Measurements from ENCODE around the gene RPS6KA2.
A peak's percentile ranks its signal among the peaks of the same experiment; 100 is the strongest.

RPS6KA2 gene

DNA sequence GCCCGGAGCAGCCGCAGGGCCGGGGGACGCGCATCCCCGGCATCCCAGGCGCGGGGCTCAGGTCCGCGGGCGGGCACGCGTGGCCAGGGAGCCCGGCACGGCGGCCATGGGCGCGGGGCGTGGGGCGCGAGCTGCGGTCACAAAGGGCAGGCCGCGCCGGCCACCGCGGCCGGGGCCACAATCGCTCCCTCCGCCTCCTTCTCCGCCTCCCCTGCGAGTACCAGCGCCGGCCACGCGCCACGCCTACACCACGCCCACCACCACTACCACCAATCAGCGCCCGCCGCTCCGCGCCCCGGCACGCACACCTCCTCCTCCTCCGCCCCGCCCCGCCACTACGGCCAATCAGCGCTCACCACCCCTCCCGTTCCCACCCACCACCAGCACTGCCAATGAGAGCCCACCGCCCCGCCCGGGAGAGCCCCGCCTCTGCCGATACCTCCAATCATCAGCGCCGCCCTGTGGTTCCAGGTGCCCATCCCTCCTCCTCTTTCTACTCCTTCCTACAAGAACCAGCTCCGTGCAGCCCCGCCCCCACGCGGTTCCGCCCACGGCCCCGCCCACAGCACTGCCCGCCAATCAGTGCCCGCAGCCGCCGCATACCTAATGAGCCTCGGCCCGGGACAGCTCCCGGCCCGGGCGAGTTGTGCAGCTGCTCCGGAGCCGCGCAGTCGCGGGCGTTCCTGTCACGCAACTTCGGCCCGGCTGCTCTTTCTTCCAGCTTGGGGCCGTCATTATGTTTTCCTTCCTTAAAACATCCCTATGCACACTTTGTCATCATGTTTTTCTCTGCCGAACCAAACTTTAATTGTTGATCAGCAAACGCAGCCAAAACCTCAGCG is at the start of gene RPS6KA2:
Gene RPS6KA2, minus strand, starts transcription at position 219 of the 842 bp plus-strand sequence. CDS start 232 bp downstream, outside the sequence.
- no peaks in the 10 kb centered on the region for H3K36me3 ChIP-seq (ENCODE audit: control insufficient read depth in 1 of 2, insufficient read depth in 2 of 2, low read length in 2 of 2)
- peak within 1 kb of the TSS; percentile 57 to 69 for H3K9ac ChIP-seq (ENCODE audit: low read depth in 1 of 2, low read length in 2 of 2)
- H3K27me3 ChIP-seq (ENCODE audit: control insufficient read depth in 1 of 2, insufficient read depth in 2 of 2, low read length in 2 of 2), result peaks cover 2 to 9% of the 10 kb centered on the region in 2 donors
- no peaks in the 10 kb centered on the region for H3K9me3 ChIP-seq (ENCODE audit: control insufficient read depth in 1 of 2, low read length in 2 of 2)
- peak within 1 kb of the TSS; percentile 81 for H3K27ac ChIP-seq (ENCODE audit: low read depth, low read length)
- peak within 1 kb of the TSS; percentile 76 to 78 for H3K4me3 ChIP-seq (ENCODE audit: low read depth in 1 of 2, low read length in 2 of 2)
- peaks cover 15 to 20% of the 10 kb centered on the region in 2 donors for H3K4me1 ChIP-seq (ENCODE audit: control insufficient read depth in 1 of 2, insufficient read depth in 2 of 2, low read length in 2 of 2)

DNA sequence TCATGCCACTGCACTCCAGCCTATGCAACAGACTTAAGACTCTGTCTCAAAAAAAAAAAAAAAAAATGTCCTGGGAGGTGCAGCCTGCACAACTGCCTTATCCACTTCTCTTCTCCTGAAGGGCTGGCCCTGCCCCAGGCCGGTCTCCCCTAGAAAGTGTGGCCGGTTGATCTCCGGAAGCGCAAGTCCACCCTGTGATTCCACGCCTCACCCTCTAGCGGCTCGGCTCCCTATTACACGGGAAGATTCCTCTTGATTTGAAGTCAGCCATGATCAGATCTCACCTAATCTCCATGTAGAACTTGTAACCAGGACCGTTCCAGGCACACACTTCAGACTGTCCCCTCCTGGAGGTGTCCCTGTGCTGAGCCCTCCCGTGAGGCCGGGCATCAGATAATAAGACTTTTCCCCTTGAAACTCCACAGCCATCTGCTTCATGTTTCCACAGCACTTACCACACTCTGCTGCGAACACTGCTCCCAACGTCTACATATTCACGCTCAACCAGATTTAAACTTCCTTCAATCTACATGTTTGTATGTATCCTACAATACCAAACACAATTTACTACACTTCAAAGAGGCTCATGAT is 49.3 kb upstream of the RPS6KA2 start:
- H3K27me3 ChIP-seq (ENCODE audit: control insufficient read depth in 1 of 2, insufficient read depth in 2 of 2, low read length in 2 of 2), result peaks cover 3 to 7% of the 10 kb centered on the region in 2 donors
- H3K9me3 ChIP-seq (ENCODE audit: control insufficient read depth in 1 of 2, low read length in 2 of 2), result no peaks in the 10 kb centered on the region
- no peaks in the 10 kb centered on the region for H3K36me3 ChIP-seq (ENCODE audit: control insufficient read depth in 1 of 2, insufficient read depth in 2 of 2, low read length in 2 of 2)
- H3K4me1 ChIP-seq (ENCODE audit: control insufficient read depth in 1 of 2, insufficient read depth in 2 of 2, low read length in 2 of 2), result peaks cover 4 to 6% of the 10 kb centered on the region in 2 donors
- no peak overlapping the region for H3K27ac ChIP-seq (ENCODE audit: low read depth, low read length)
- H3K9ac ChIP-seq (ENCODE audit: low read depth in 1 of 2, low read length in 2 of 2), result no peak overlapping the region
- no peak overlapping the region for H3K4me3 ChIP-seq (ENCODE audit: low read depth in 1 of 2, low read length in 2 of 2)

DNA sequence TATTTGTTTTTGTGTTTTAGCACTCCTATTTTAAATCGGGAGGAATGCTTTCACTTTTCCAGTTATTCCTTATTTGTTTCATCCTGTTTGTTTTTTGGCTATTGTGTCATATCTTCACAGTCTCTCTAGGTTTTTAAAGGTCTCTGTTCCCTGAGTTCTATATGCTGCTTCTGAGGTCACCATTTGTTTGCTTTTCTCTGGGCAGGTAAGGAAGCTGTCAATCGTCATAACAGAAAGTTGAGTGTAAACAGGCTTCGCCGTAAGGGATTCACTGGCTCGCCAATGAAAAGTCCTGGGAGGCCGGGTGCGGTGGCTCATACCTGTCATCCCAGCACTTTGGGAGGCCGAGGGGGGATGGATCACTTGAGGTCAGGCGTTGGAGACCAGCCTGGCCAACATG is 48.7 kb upstream of the RPS6KA2 start:
- no peak overlapping the region for H3K27ac ChIP-seq (ENCODE audit: low read depth, low read length)

DNA sequence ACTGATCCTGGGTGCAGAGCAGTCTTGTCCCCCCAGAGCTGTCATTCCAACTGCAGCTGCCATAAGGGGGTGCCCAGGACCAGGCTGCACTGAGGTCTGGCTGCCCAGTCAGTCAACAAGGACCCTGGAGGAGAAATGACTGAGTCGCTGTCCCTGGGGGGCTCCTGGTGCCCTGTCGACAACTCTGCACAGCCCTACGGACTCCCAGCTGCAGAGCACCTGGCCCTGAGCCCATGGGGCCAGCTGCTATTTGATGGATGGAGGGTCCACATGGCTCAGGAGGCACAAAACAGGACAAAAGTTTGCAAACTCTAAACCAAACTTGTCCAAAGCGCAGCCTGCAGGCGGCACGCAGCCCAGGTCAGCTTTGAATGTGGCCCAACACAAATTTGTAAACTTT is 46.3 kb upstream of the RPS6KA2 start:
- no peak overlapping the region for H3K4me3 ChIP-seq (ENCODE audit: low read depth in 1 of 2, low read length in 2 of 2)
- H3K27me3 ChIP-seq (ENCODE audit: control insufficient read depth in 1 of 2, insufficient read depth in 2 of 2, low read length in 2 of 2), result peaks cover 3 to 7% of the 10 kb centered on the region in 2 donors
- no peaks in the 10 kb centered on the region for H3K36me3 ChIP-seq (ENCODE audit: control insufficient read depth in 1 of 2, insufficient read depth in 2 of 2, low read length in 2 of 2)
- H3K27ac ChIP-seq (ENCODE audit: low read depth, low read length), result no peak overlapping the region
- H3K9me3 ChIP-seq (ENCODE audit: control insufficient read depth in 1 of 2, low read length in 2 of 2), result no peaks in the 10 kb centered on the region
- peaks cover 4 to 5% of the 10 kb centered on the region in 2 donors for H3K4me1 ChIP-seq (ENCODE audit: control insufficient read depth in 1 of 2, insufficient read depth in 2 of 2, low read length in 2 of 2)
- no peak overlapping the region for H3K9ac ChIP-seq (ENCODE audit: low read depth in 1 of 2, low read length in 2 of 2)

More for the DNA sequence above, 48.7 kb upstream of the RPS6KA2 start:
- H3K36me3 ChIP-seq (ENCODE audit: control insufficient read depth in 1 of 2, insufficient read depth in 2 of 2, low read length in 2 of 2), result no peaks in the 10 kb centered on the region
- H3K9ac ChIP-seq (ENCODE audit: low read depth in 1 of 2, low read length in 2 of 2), result no peak overlapping the region
- H3K27me3 ChIP-seq (ENCODE audit: control insufficient read depth in 1 of 2, insufficient read depth in 2 of 2, low read length in 2 of 2), result peaks cover 3 to 7% of the 10 kb centered on the region in 2 donors
- H3K4me3 ChIP-seq (ENCODE audit: low read depth in 1 of 2, low read length in 2 of 2), result no peak overlapping the region
- H3K4me1 ChIP-seq (ENCODE audit: control insufficient read depth in 1 of 2, insufficient read depth in 2 of 2, low read length in 2 of 2), result peaks cover 4 to 6% of the 10 kb centered on the region in 2 donors
- H3K9me3 ChIP-seq (ENCODE audit: control insufficient read depth in 1 of 2, low read length in 2 of 2), result no peaks in the 10 kb centered on the region

DNA sequence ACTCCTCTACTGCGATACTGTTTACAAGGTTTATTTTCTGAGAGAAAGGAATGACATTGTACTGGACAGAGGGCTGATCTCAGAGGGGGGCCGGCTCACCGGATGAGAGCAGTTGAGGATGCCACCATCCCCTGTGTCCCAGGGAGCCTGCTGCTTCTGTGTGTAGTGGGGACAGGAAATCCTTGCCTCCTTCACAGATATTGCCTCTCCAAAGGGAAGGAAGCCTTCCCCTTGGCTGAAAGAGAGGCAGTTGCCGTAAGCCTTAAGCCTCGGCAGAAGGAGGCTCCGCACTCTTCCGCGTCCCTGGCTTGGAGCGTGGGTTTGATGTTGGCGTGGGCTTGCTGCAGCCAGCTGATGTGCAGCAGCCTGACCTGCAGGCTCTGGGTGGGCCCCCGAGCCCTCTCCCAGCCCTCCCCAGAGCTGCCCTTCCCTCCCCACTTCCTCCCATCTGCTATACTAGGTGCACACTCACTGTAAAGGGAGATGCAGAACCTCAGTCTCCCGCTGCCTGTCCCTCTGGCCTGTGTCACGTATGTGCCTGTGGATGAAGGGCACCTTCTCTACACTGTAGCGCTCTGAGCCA is 45.7 kb upstream of the RPS6KA2 start:
- no peak overlapping the region for H3K9ac ChIP-seq (ENCODE audit: low read depth in 1 of 2, low read length in 2 of 2)
- H3K36me3 ChIP-seq (ENCODE audit: control insufficient read depth in 1 of 2, insufficient read depth in 2 of 2, low read length in 2 of 2), result no peaks in the 10 kb centered on the region
- peaks cover 3 to 7% of the 10 kb centered on the region in 2 donors for H3K27me3 ChIP-seq (ENCODE audit: control insufficient read depth in 1 of 2, insufficient read depth in 2 of 2, low read length in 2 of 2)
- no peaks in the 10 kb centered on the region for H3K4me1 ChIP-seq (ENCODE audit: control insufficient read depth in 1 of 2, insufficient read depth in 2 of 2, low read length in 2 of 2)
- H3K4me3 ChIP-seq (ENCODE audit: low read depth in 1 of 2, low read length in 2 of 2), result no peak overlapping the region
- no peaks in the 10 kb centered on the region for H3K9me3 ChIP-seq (ENCODE audit: control insufficient read depth in 1 of 2, low read length in 2 of 2)
- H3K27ac ChIP-seq (ENCODE audit: low read depth, low read length), result no peak overlapping the region

DNA sequence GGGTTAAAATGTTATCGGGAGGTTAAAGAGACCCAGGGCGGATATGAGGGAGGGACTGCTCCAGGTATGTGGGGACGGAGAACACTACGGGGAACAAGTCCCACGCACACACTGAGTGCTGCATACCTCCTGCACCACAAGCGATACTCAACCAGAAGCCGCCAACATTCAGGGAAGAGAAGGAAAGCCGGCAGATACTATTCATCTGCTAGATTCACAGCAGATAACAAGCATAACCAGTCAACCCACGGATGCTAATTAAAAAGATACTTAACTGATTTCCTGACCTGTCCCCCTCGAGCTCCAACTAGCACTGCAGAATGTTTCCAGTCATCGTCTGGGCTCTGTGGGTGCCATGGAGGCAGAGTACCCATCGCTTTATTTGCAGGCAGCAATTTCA is 45.1 kb upstream of the RPS6KA2 start:
- Histone ChIP-seq H3K9ac (ENCODE audit: low read depth in 1 of 2, low read length in 2 of 2) (no peak overlapping the region), H3K4me3 (ENCODE audit: low read depth in 1 of 2, low read length in 2 of 2) (no peak overlapping the region), H3K27me3 (ENCODE audit: control insufficient read depth in 1 of 2, insufficient read depth in 2 of 2, low read length in 2 of 2) (peaks cover 3 to 7% of the 10 kb centered on the region in 2 donors), H3K9me3 (ENCODE audit: control insufficient read depth in 1 of 2, low read length in 2 of 2) (no peaks in the 10 kb centered on the region), H3K4me1 (ENCODE audit: control insufficient read depth in 1 of 2, insufficient read depth in 2 of 2, low read length in 2 of 2) (no peaks in the 10 kb centered on the region), H3K27ac (ENCODE audit: low read depth, low read length) (no peak overlapping the region), H3K36me3 (ENCODE audit: control insufficient read depth in 1 of 2, insufficient read depth in 2 of 2, low read length in 2 of 2) (no peaks in the 10 kb centered on the region)

DNA sequence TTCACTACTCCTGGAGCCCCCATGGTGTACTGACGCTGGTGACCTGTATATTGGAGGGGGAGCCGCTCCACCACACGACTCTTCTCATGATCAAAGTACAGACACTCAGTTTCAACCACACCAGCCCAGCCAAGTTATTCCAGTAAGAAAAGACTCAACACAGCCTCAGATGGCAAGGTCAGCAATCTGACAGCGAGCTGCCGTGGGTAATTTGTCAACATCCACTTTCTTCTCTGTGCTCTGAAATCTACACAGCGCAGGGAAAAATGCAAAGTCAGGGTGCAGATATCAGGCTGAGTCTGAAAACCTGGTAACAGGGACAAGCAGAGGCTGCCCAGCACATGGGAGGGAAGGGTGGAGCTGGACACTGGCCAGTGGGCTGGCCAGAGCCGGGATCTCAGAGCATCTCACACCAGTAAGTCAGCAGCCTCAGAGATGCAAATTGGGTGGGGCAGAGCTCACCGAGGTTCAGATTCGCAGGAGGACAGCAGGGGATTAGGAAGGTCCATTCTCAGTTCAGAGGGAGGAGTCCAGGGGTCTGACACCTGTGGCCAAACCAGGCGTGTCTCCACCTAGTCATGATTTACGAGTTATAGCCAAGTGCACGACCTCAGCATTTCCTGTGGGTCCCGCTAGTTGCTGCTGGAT is 44.5 kb upstream of the RPS6KA2 start:
- no peak overlapping the region for H3K27ac ChIP-seq (ENCODE audit: low read depth, low read length)
- H3K9me3 ChIP-seq (ENCODE audit: control insufficient read depth in 1 of 2, low read length in 2 of 2), result no peaks in the 10 kb centered on the region
- no peak overlapping the region for H3K9ac ChIP-seq (ENCODE audit: low read depth in 1 of 2, low read length in 2 of 2)
- no peak overlapping the region for H3K4me3 ChIP-seq (ENCODE audit: low read depth in 1 of 2, low read length in 2 of 2)
- H3K4me1 ChIP-seq (ENCODE audit: control insufficient read depth in 1 of 2, insufficient read depth in 2 of 2, low read length in 2 of 2), result no peaks in the 10 kb centered on the region
- peaks cover 3 to 7% of the 10 kb centered on the region in 2 donors for H3K27me3 ChIP-seq (ENCODE audit: control insufficient read depth in 1 of 2, insufficient read depth in 2 of 2, low read length in 2 of 2)
- no peaks in the 10 kb centered on the region for H3K36me3 ChIP-seq (ENCODE audit: control insufficient read depth in 1 of 2, insufficient read depth in 2 of 2, low read length in 2 of 2)

DNA sequence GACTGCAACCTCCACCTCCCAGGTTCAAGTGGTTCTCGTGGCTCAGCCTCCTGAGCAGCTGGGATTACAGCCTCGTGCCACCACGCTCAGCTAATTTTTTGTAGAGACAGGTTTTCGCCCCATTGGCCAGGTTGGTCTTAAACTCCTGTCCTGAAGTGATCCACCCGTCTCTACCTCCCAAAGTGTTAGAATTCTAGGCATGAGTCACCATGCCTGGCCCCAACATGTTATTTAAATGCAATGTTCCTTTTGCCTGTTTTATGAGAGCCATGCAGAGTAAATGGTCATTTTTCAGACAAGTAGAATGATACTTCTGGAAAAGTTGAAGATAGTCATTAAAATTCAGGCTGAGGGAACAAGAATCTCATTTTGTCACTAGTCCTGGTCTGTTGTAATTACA is 43.8 kb upstream of the RPS6KA2 start:
- Histone ChIP-seq H3K9me3 (ENCODE audit: control insufficient read depth in 1 of 2, low read length in 2 of 2) (no peaks in the 10 kb centered on the region), H3K27me3 (ENCODE audit: control insufficient read depth in 1 of 2, insufficient read depth in 2 of 2, low read length in 2 of 2) (peaks cover 3 to 7% of the 10 kb centered on the region in 2 donors), H3K4me1 (ENCODE audit: control insufficient read depth in 1 of 2, insufficient read depth in 2 of 2, low read length in 2 of 2) (no peaks in the 10 kb centered on the region), H3K4me3 (ENCODE audit: low read depth in 1 of 2, low read length in 2 of 2) (no peak overlapping the region), H3K27ac (ENCODE audit: low read depth, low read length) (no peak overlapping the region), H3K9ac (ENCODE audit: low read depth in 1 of 2, low read length in 2 of 2) (no peak overlapping the region), H3K36me3 (ENCODE audit: control insufficient read depth in 1 of 2, insufficient read depth in 2 of 2, low read length in 2 of 2) (no peaks in the 10 kb centered on the region)

DNA sequence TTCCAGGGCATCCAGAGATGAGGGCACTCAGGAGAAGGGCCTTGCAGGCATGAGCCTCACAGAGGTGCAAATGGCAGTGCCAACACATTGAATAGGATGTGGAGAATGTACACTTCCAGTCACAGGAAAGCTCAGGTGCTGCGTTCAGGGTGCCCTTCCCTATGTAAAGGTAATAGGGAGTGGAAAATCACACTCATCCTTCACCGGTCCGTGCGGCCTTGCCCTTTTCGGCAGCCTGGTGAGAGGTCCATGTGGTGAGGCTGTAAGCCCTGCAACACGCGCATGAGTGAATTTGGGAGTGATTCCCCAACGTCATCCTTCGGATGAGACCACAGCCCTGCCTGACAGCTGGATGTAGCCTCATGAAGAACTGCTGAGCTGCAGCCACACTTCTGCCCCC is 43.0 kb upstream of the RPS6KA2 start:
- peaks cover 3 to 7% of the 10 kb centered on the region in 2 donors for H3K27me3 ChIP-seq (ENCODE audit: control insufficient read depth in 1 of 2, insufficient read depth in 2 of 2, low read length in 2 of 2)

More for the DNA sequence above, 43.0 kb upstream of the RPS6KA2 start:
- Histone ChIP-seq H3K4me3 (ENCODE audit: low read depth in 1 of 2, low read length in 2 of 2) (no peak overlapping the region), H3K4me1 (ENCODE audit: control insufficient read depth in 1 of 2, insufficient read depth in 2 of 2, low read length in 2 of 2) (no peaks in the 10 kb centered on the region), H3K27ac (ENCODE audit: low read depth, low read length) (no peak overlapping the region), H3K9me3 (ENCODE audit: control insufficient read depth in 1 of 2, low read length in 2 of 2) (no peaks in the 10 kb centered on the region), H3K36me3 (ENCODE audit: control insufficient read depth in 1 of 2, insufficient read depth in 2 of 2, low read length in 2 of 2) (no peaks in the 10 kb centered on the region), H3K9ac (ENCODE audit: low read depth in 1 of 2, low read length in 2 of 2) (no peak overlapping the region)
